CD1c-positive myeloid dendritic cell (primary cell): ENCODE measurements around the gene ARHGAP28.
"Not testable (repeated sequence)": the region's sequence is repeated elsewhere in the genome, so short reads cannot be mapped to it uniquely, and the experiment has no call there.

Source experiments
- DNase-seq: peaks from one replicate; pipeline ENCODE4 v3.0.0-alpha.2; 2016; ENCODE audit errors: extremely low spot score

Gene ARHGAP28

GRCh38 chr18:6927153-6927552, 197.6 kb downstream of the ARHGAP28 start:
- no peak for DNase-seq

- DNase-seq, result no peak
These were observed 198.8 kb downstream of the ARHGAP28 start for GRCh38 chr18:6928359-6928758.

DNA sequence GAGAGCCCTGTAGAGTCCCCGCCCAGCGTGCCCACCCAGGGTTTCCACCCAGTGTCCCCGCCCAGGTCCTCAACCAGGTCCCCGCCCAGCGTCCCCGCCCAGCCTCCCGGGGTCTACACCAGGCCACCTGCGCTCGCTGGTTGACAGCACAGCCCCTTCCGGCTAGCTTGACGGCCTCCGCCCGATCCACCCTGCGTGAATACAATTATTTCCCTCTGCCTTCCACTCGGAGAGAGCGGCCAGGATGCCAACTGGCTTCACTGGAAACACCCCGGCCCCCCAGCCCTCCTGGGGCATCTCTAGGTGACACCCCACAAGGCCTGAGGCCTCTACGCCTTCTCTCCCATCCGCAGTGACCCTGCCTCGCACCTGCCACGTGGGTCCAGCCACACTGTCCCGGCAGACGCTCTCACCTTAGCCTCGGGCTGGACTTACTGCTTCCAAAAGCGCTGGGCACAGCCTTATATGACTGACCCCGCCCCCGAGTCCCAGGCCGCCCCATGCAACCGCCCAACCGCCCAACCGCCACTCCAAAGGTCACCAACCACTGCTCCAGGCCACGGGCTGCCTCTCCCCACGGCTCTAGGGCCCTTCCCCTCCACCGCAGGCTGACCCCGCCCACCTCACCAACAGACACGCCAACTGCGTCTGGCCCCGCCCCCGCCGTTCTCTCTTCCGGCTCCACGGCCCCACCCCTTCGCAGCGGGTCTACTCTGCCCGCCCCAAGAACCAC, 200.0 kb downstream of the ARHGAP28 start:
- DNase-seq, result no peak

DNA sequence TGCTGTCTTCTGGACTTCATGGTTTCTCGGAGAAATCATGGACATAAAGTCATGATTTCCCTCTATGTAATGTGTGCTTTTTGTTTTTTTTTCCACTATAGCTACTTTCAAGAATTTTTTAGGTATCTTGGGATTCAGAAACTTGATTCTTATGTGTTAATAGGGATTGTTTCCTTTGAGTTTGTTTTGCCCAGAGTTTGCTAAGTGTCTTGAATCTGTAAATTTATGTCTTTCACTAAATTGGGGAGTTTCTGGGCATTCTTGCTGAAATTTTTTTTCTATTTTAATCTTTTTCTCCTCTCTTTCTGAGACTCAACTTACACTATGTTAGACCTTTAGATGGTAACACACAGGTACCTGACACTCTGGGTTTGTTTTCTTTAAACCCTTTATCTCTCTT, 205.3 kb downstream of the ARHGAP28 start:
- DNase-seq, result no peak

GRCh38 chr18:6938003-6938402, 208.5 kb downstream of the ARHGAP28 start:
- no peak for DNase-seq

GRCh38 chr18:6938403-6938802, 208.9 kb downstream of the ARHGAP28 start:
- DNase-seq, result not testable (repeated sequence)

DNA sequence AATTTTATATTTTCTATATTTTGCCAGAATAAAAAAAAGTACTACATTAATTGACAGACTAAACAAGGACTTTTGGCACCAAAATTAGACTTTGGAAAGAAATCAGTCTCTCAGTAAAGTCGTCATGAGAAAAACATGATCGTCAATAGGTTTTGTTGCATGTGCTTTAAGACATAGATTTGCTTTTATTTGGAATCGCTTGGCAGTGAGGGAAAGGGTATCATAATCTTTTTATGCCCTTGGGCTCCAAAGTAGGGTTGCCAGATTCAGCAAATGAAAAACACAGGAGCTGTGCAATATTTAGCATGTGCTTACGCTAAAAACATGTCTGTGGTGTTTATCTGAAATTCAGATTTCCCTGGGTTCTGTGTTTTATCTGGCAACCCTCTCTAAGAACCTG, 210.5 kb downstream of the ARHGAP28 start:
- DNase-seq, result no peak

DNA sequence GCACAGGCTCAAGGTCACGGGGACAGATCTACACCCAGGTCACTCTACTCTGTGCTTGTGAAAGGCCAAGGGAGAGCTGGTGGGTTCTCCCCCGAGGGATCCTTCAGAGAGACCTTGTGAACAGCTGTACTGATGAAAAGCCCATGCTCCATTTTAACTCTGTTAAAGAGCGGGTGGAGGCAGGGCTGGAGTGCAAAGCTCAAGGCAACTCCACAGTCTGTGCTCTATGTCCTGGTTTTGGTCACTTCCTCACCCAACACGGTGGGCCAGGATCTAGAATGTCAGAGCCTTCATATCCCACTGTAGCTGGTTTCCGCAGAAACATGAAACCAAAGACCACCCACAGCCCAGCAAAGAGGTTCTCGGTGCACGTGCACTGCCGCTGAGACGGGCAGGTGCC, 210.9 kb downstream of the ARHGAP28 start:
- DNase-seq, result no peak

- no peak for DNase-seq
These were observed 212.5 kb downstream of the ARHGAP28 start for GRCh38 chr18:6941996-6942395.

DNA sequence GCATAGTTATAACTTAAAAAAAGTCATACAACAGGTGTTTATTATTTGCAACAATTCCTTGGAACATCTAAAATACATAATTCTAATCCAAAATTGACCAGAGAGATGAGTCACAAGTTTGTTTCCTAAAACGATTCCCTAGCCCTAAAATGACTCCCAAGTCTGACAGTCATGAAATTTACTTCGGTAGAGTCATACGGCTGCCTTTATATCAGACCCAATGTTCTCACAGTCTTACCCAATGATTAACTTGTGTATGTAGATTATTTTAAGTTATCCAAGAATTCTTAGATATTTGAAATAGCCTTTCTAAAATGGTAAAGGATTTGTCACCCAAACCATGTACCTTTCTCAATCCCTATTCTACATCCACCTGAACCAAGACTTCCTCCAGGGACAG, 213.2 kb downstream of the ARHGAP28 start:
- DNase-seq, result no peak

DNA sequence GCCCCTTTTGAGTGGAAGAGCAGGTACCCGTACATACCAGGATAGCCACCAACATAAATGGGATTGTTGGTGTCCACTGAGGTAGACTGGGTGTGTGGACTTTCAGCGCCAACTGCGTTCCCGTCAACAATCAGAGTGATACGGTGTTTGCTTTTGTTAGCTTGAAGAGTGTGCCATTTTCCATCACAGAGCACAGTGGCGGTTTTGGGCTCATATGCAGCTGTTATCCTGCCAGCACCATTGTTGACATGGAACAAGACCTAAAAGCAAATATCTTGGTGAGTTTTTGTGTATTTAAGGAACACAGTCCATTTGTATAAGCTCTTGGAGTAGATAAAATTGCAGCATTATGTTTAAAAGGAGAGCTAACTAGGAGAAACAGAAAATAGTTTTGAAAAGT, 213.6 kb downstream of the ARHGAP28 start:
- no peak for DNase-seq

DNA sequence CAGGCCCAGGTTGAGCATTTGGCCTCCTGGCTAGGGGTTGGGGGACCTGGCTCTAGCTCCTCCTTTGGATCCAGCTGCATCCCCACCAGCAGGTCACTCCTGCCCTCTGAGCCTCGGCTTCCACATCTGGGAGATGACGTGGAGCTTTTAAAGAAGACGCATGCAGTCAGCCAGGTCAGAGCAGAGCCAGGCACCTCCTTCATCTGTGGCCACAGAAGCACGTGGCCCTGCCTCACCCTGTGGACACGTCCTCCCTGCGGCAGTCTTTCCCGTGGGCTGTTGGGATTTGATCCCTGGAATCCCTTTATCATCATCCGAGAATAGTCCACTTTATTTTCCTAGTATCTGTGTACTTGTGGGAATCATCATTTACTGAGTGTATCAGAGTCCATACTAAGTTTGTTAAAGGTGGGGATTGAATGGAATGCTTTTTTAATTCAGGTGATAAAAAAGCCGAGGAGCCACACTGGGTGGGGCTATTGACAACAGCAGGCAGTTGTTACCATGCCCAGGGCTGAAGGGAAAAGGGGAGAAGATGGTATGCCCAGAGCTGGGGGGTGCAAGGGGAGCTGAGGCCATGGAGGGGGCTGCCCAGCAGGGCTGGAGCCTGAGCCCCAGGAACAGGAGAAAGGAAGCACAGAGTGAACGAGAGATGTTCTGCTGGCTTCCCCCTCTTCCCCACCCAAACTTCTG, 218.0 kb downstream of the ARHGAP28 start:
- DNase-seq, result no peak

DNA sequence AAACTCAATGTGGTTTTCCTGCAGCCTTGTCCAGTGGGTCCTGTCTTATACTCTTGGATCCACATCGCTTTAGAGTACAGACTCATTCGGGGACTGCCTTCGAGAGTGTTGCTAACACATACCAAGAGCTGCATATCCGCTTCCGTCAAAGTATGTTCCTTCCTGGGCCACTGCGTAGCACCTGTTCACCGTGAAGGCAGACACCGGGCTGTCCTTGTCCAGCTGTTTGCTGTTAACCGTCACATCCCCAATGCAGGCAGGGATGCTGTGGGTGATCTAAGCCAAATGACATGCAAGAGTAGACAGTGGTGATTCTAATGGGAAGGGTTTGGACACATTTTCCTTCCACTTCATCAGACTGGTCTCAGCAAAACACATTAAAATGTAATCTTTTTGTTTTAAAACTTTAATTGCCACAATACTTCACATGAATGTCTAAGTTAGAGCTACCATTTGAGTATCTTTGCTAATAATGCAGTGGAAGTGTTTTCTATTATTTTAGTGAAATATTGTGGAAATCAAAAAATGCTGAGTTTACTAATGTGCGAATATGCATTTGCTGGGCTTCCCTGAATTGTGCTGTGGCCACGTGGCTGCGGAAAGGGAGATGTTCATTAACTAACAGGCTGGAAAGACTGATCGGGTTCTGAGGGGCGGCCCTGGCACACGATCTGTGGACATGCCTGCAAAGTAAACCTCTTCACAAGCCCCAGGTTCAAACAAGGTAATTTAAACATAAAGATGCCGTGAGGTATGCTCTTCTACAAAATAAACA, 219.0 kb downstream of the ARHGAP28 start:
- DNase-seq, result no peak

DNA sequence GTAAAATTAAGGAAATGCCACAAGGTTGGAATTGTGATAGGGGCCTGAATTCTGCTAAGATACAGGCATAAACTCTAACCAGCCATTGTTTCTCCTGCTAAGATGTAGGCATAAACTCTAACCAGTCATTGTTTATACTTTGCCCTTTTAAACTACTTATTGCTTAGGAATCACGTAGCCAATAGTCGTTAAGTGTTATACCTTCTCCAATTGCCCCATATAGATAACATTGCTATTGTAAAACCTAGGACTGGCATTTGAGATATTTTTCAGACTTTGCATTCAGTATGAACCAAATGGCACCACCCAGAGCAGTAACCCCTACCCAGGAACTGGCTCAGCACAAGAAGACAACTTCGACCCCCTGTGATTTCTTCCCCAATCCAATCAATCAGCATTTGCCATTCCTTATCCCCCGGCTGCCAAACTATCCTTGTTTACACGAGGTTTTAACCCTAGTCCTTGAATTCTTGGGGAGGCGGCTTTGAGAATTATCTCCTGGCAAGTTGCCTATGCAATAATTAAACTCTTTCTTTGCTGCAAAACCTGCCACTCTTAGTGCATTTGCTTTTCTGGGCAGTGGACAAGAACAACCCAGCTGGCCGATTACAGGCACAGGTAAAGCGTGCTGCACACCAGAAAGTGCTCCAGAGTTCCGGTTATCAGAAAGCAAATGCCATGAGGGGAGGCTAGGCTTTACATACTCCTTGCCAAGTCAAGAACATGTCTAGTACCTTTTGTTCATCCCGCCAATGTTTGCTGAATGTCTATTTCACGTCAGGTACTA, 220.5 kb downstream of the ARHGAP28 start:
- DNase-seq, result no peak

DNA sequence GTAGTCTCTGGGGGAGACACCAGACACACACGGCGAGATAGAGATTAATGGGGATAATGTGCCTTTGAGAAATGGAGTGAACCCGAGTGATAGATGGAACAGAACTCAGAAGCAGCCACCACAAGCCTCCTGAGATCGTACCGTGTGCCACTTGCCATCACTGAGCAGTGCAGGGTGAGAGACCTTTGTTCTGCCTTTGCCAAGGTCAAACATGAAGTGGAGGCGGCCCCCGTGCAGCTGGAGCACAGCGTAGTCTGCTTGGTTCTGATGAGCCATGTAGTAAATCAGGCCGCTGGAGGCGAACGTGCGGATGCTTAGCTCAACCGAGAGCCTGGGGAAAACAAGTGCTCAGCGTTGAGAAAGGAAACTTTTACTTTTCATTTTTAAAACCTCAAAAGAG, 221.1 kb downstream of the ARHGAP28 start:
- no peak for DNase-seq

DNA sequence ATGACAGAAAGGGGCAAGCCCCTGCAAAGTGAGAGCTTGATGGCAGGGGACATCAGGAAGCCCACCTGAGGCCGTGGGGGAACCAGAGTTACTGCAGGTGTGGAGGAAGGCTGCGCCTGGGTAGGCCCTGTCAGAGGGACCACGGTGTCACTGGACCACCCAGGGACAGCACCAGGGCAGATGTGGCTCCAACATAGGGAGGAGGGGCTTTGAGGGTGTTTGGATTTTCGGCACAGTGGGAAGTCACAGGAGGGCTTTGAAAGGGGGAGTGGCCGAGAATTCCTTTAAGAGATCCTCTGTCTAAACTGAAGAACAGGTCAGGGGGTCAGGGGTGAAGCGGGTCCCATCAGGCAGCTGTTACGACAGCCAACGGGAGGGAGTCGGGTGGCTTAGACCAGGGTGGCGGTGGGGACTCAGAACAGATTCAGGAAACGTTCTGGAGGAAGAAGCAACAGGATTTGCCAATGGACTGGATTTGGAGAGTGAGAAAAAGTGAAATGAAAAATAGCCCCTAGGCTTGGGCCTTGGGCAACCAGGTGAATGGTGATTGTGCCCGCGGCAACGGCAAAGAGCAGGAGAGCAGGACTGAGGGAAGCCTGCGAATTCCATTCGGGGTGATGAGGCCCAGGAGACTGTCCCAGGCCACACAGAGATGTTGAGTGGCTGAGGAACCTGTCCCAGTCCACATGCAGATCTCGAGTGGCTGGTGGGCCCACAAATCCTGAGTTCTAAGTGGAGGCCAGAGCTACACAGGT, 222.0 kb downstream of the ARHGAP28 start:
- no peak for DNase-seq

DNA sequence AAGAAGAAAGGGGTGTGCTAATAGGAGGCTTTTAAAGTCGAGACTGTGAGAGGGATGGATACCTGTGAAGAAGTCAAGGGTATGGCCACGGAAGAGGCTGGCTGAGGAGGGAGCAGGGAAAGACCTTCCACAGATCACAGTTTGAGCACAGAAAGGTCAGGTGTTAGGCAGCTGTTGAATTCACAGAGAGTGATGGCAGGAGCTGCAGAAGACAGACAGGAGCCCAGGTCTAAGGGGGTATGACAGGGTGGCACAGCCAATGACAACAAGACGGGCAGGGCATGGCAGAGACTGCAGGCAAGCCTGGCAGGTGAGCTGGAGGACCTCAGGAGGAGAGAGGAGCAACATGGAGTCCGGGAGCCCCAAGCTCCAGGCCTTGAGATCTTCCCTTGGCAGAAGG, 225.0 kb downstream of the ARHGAP28 start:
- DNase-seq, result no peak

GRCh38 chr18:6955304-6955703, 225.8 kb downstream of the ARHGAP28 start:
- no peak for DNase-seq

DNA sequence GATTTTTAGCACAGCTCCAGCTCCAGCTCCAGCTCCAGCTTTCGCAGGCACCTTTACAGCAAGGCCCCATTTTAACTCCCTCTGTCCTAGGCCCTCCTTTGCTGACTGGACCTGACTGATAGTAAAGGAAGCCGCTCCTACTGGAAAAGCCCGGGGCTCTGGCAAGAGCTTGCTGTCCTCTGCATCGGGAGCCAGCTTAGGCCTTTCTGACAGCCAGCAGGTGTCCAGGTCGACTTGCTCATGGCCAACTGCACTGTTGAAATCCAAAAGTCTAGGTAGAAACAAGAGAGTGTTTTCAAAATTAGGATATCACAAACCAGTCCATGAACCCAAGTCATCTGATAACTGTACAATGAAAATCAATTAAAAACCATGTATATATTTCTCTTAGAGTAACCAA, 227.0 kb downstream of the ARHGAP28 start:
- no peak for DNase-seq

- no peak for DNase-seq
These were observed 227.5 kb downstream of the ARHGAP28 start for GRCh38 chr18:6956999-6957398.

- no peak for DNase-seq
These were observed 229.6 kb downstream of the ARHGAP28 start for GRCh38 chr18:6959110-6959509.
